HG03565 (cell line): ENCODE data around the gene OASL.

Experiments used
- ATAC-seq: cut with Tn5 transposase; IDR thresholded peaks from one replicate; pipeline ENCODE4 v1.9.1; 2021; ENCODE audit warnings: mild to moderate bottlenecking, moderate library complexity; ENCODE audit not compliant: unreplicated experiment

Gene OASL

GRCh38 chr12:121015825-121016766 lies 22.9 kb downstream of the OASL start, which contains the start of gene C12orf43:
Gene C12orf43 (minus strand): TSS chr12:121016487. CDS start chr12:121016474, 13 bp downstream.
- peak; percentile 92 for ATAC-seq

DNA sequence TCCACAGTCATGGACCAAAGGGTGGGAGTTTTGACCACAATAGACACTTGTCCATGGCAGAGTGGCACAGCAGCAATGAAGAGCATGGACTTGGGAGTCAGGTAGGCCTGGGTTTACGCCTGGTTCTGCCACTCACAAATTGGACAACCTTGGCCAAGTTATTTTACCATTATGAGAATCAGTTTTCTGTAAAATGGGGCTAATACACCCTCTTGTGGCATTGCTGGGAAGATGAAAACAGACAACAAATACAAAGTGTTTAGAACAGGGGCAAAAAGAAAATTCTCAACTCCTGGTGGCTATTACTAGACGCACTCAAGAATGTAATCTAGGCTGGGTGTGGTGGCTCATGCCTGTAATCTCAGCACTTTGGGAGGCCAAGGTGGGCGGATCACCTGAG lies 25.3 kb downstream of the OASL start:
- ATAC-seq: no peak

GRCh38 chr12:121011820-121012219 lies 27.2 kb downstream of the OASL start:
- ATAC-seq: no peak

GRCh38 chr12:121010860-121011259 lies 28.2 kb downstream of the OASL start:
- no peak for ATAC-seq

GRCh38 chr12:121009741-121010140 lies 29.3 kb downstream of the OASL start:
- ATAC-seq: no peak

GRCh38 chr12:121008347-121009098 lies 30.5 kb downstream of the OASL start:
- no peak for ATAC-seq

- ATAC-seq: no peak
These were observed 33.7 kb downstream of the OASL start for GRCh38 chr12:121005346-121005815.

DNA sequence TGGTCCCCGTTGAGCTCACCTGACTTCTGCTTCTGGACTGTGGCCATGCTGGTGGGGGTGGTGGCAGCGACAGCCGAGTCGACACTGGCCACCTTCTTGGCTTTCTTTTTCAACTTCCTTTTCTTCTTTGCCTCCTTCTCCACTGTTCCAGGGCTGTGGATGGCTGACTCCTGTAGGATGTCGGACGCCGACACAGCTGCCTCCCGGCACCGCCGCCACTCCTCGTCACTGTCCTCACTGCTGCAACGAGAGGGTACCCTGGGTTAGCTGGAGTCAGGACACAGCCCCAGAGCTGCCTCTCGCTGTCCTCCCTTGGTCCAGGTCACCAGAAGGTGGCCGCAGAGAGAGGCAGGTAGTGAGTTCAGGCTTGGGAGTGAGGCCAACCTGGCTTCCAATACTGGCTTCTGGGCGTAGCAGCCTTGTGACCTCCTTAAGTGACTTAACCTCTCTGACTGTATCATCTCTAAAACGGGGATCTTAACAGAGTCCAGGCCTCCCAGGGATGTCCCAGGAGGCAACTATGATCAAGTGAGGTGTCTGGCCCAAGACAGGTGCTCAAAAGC lies 34.7 kb downstream of the OASL start:
- ATAC-seq: no peak

DNA sequence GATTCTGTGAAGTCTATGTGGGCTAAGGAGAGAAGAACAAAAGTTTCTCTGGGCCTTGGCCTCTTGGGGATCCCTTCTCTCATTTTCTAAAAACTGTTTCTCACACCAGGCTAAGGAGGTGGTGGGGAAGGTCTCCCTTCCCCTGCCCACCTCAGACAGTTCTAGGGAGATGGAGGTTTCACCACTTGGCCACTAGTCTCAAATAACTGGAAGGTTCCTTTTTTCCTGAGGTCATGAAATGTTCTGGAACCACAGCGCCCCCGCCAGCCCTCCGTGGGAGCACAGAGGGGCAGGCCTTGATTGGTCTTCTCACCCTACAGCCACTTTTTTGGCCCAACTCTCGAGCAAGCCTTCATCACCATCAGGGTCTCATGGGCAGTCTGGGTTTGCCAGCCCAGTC lies 35.4 kb downstream of the OASL start:
- ATAC-seq: no peak

DNA sequence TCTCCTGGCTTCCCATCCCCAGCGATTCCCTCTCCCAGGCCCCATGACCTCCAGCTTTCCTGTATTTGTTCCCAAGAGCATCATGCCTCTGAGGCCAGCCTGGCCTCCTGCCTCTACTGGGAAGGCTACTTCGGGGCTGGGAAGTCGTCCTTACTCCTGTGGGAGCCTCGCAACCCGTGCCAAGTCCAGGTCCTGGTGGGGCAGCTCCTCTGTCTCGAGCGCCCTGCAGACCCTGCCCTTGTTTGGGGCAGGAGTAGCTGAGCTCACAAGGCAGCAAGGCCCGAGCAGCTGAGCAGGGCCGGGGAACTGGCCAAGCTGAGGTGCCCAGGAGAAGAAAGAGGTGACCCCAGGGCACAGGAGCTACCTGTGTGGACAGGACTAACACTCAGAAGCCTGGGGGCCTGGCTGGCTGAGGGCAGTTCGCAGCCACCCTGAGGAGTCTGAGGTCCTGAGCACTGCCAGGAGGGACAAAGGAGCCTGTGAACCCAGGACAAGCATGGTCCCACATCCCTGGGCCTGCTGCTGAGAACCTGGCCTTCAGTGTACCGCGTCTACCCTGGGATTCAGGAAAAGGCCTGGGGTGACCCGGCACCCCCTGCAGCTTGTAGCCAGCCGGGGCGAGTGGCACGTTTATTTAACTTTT lies 37.1 kb downstream of the OASL start:
- no peak for ATAC-seq

DNA sequence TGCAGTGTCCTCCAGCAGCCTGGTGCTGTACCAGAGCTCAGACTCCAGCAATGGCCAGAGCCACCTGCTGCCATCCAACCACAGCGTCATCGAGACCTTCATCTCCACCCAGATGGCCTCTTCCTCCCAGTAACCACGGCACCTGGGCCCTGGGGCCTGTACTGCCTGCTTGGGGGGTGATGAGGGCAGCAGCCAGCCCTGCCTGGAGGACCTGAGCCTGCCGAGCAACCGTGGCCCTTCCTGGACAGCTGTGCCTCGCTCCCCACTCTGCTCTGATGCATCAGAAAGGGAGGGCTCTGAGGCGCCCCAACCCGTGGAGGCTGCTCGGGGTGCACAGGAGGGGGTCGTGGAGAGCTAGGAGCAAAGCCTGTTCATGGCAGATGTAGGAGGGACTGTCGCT lies 38.0 kb downstream of the OASL start:
- ATAC-seq: no peak

GRCh38 chr12:121000530-121000929 lies 38.5 kb downstream of the OASL start:
- no peak for ATAC-seq

- no peak for ATAC-seq
These were observed 39.6 kb downstream of the OASL start for GRCh38 chr12:120999191-121000120.

DNA sequence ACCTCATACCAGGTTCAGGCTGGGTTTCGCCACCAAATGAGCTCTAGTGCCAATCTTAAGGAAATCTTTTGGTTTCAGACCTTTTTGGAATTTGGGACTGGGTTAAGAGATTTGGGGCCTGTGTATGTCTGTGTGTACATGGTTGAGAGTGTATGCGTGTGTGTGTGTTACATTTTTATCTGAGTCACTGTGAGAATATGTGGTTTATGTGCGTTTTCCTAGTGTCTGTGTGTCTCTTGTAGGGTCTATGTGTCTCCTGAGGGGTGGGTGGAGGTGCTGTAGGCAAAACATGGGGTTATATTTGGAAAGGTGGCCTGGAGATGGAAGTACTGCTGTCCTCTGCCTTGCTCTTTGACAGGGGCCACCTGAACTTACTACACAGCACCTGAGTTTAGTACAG lies 40.6 kb downstream of the OASL start:
- no peak for ATAC-seq

DNA sequence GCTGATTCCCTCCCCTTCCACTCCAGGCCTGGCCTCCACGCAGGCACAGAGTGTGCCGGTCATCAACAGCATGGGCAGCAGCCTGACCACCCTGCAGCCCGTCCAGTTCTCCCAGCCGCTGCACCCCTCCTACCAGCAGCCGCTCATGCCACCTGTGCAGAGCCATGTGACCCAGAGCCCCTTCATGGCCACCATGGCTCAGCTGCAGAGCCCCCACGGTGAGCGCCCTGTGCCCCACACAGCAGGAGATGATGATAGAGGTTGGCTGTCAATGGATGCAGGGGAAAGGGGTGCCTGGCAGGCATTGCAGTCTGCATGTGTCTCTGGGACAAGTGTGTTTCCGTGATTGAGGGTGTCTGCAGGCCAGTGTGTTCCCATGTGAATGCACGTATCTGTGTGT lies 41.6 kb downstream of the OASL start:
- ATAC-seq: no peak

DNA sequence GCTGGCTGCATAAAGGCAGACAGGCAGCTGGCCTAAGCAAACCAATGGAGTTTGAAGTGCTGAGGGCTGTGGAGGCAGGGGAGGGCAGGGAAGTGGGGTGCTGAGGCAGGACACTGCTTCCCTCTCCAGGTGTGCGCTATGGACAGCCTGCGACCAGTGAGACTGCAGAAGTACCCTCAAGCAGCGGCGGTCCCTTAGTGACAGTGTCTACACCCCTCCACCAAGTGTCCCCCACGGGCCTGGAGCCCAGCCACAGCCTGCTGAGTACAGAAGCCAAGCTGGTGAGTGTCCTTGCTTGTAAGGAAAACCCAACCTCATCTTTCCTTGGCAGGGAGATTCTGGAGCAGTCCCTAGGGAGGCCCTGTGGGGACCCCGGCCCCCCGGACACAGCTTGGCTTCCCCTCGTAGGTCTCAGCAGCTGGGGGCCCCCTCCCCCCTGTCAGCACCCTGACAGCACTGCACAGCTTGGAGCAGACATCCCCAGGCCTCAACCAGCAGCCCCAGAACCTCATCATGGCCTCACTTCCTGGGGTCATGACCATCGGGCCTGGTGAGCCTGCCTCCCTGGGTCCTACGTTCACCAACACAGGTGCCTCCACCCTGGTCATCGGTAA lies 42.8 kb downstream of the OASL start:
- no peak for ATAC-seq

DNA sequence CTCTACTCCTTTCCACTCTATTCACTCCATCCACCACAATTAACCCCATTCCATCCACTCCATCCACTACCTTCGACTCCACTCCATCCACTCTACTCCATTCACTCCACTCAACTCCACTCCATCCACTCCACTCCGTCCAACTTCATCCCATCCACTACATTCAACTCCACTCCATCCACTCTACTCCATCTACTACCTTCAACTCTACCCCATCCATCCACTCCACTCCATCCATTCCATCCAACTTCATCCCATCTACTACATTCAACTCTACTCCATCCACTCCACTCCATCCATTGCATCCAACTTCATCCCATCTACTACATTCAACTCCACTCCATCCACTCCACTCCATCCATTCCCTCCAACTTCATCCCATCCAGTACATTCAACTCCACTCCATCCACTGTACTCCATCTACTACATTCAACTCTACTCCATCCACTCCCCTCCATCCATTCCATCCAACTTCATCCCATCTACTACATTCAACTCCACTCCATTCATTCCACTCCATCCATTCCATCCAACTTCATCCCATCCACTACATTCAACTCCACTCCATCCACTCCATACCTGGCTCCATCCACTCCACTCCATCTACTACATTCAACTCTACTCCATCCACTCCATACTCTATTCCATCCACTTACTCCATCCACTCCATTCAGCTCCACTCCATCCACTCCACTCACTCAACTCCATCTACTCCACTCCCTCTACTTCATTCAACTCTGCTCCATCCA lies 44.3 kb downstream of the OASL start:
- no peak for ATAC-seq

DNA sequence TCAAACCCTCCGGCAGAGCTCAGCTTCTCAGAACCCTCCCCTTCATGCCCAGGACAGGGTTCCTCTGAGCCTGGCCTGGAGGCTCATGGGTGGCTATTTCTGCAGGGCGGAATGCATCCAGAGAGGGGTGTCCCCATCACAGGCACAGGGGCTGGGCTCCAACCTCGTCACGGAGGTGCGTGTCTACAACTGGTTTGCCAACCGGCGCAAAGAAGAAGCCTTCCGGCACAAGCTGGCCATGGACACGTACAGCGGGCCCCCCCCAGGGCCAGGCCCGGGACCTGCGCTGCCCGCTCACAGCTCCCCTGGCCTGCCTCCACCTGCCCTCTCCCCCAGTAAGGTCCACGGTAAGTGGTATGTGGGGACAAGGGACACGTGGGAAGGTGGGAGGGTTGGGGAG lies 45.0 kb downstream of the OASL start:
- ATAC-seq: no peak

- no peak for ATAC-seq
These were observed 45.5 kb downstream of the OASL start for GRCh38 chr12:120993496-120993895.
